GM21737 (cell line): ENCODE data around the gene GPR78.
"Not testable (repeated sequence)": the region's sequence is repeated elsewhere in the genome, so short reads cannot be mapped to it uniquely, and the experiment has no call there.

Experiments used
- ATAC-seq: cut with Tn5 transposase; IDR thresholded peaks from one replicate; pipeline ENCODE4 v1.9.1; 2021; ENCODE audit warnings: mild to moderate bottlenecking, moderate library complexity; ENCODE audit not compliant: unreplicated experiment

Gene GPR78

DNA sequence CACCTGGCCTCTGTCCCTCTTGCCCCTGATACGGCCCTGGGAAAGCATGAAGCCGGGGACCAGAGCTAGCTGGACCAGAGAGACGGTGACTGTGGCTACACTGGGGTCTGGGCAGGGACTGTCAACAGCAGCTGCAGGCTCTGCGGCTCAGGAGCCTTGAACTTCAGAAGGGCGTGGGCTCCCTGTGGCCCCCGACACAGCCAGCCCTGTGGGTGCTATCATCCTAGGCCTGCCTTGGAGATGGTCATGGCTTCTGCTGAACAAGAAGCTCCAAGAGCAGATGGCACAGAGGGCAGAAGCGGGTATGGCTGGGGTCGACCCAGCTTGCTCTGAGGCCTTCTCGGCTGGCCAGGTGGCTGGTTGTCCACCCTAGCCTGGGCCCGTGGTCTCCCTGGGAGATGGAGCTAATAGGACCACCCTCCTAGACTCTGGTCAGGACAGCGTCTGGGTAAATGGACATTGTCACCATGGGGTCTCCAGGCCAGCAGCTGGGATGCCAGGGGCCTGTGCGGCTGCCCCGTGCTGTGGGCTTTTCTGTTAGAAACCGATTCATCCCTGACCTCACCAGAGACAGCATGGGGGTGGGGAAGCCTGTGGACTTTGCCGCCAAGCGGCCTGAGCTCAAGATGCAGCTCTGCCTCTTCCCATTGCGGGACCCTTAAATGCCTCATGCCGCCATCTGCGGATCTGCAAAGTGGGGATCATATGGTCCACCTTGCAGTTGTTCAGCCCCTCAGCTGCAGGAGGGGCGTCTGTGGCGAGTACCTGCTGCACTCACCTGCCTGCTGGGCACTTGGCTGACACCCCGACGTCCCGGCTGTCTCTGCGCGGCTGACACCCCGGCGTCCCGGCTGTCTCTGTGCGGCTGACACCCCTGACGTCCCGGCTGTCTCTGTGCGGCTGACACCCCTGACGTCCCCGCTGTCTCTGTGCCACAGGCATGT is 33.5 kb downstream of the GPR78 start:
- ATAC-seq = no peak

GRCh38 chr4:8614365-8615193 is 34.4 kb downstream of the GPR78 start:
- ATAC-seq = no peak

DNA sequence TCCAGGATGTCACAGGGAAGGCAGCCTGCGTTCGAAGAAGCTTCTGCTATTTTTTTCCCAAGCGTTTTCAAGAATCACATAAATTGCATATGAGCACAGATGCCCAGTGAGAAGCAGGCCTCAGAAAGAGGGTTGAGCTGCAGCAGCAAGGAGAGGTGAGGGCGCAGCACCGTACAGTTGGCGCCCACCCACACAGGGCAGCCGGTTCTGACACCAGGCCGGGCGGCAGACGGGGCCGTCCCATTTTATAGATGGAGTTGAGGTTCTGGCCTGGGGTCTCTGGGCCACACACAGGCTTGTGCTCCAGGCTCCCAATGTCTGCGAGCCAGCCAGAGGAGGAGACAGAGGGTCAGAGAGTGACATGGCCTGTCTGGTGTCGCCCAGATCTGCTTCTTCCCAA is 35.2 kb downstream of the GPR78 start:
- no peak for ATAC-seq

- no peak for ATAC-seq
Observed at GRCh38 chr4:8615921-8616787, 36.0 kb downstream of the GPR78 start.

DNA sequence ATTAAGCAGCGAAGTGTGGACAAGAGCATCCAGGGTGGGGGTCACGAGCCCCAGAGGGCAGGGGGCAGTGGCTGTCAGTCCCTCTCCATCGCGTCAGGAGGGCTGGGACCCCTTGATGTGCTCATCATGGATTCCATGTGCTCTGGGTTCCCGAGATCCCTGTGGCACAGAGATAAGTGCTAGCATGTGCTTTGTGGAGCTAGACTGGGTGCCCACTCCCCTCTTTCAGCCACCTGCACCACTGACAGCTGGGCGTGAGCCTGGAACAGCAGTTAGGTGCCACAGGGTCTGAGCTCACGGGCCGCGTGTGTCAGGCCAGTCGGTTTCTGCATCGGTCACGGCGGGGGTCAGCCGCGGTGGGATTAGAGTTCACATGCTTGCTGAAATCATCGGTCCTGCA is 36.6 kb downstream of the GPR78 start:
- no peak for ATAC-seq

DNA sequence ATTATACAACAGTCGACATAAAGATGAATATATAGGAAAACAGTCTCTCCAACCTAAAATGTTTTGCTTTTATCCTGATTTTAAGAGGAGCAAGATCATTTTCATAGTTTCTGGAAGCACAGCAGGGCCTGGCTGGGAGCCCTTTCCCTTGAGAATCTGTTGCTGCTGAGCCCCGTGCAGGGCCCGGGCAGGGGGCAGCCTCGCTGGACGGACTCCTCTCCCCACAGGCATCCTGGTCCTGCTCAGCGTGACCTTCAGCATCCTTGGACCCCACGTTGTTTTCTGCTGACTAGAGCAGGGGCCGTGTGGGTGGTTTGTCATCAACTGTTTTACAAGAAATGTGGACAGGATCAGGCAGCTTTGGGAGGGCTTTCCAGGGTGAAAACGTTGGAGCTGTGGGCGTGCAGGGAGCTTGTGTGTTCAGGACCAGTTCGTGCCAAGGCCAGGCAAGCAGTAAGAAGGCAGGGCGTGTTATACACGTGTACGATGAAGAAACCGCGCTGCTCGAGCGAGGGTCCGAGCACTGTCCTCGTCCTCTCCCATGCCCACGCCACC is 37.4 kb downstream of the GPR78 start:
- ATAC-seq = no peak

GRCh38 chr4:8618421-8618820 is 38.2 kb downstream of the GPR78 start:
- ATAC-seq = no peak

GRCh38 chr4:8618961-8619720 is 38.9 kb downstream of the GPR78 start:
- no peak for ATAC-seq

DNA sequence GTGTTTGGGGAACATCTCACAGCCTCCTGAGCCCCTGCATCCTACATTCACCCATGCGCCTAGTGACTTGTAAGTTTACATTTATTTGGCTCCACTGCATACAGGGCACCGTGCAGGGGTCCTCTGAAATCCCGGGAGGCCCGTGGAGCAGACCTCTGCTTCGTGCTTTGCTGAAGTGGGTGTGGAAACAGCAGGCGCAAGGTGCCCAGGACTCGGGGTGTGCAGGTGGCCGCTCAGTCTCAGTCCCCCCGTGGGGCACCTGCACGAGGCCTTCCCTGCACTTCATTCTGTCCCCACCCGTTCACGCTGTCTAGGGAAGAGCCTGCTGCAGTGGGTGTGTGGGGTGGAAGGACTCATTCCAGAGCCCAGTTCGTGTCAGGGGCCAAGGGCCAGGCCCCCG is 40.9 kb downstream of the GPR78 start:
- not testable (repeated sequence) for ATAC-seq

DNA sequence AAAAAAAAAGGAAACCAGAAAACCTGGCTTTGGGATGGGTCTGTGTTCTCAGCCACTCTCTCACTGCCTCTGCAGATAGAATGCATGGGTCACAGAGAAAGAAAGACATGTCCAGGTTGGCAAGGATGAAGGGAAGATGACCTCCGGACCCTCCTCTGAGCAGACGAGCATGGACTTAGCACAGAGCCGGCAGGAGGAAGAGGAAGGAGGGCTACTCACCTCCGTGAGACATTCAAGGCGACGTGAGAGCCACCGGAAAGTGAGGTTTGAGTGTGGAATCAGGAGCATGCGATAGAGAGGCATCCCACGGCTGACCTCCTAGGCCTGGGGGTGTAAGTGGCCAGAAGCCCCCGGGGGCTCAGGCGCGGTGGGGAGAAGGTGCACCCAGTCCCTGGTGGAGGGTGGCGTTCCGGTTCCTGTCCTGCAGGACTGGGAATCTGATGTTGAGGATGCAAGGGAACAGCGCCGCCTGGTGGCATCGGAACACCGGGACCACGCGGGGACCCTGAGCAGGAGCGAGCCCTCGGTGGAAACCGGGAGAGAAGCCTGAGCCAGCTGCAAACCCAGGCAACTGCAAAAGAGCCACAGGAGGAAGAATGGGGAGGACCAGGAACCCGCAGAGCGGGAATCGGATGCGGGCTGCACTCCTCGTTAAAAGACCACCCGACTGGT is 44.5 kb downstream of the GPR78 start:
- ATAC-seq = not testable (repeated sequence)

DNA sequence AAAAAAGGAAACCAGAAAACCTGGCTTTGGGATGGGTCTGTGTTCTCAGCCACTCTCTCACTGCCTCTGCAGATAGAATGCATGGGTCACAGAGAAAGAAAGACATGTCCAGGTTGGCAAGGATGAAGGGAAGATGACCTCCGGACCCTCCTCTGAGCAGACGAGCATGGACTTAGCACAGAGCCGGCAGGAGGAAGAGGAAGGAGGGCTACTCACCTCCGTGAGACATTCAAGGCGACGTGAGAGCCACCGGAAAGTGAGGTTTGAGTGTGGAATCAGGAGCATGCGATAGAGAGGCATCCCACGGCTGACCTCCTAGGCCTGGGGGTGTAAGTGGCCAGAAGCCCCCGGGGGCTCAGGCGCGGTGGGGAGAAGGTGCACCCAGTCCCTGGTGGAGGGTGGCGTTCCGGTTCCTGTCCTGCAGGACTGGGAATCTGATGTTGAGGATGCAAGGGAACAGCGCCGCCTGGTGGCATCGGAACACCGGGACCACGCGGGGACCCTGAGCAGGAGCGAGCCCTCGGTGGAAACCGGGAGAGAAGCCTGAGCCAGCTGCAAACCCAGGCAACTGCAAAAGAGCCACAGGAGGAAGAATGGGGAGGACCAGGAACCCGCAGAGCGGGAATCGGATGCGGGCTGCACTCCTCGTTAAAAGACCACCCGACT is 50.2 kb downstream of the GPR78 start:
- not testable (repeated sequence) for ATAC-seq

DNA sequence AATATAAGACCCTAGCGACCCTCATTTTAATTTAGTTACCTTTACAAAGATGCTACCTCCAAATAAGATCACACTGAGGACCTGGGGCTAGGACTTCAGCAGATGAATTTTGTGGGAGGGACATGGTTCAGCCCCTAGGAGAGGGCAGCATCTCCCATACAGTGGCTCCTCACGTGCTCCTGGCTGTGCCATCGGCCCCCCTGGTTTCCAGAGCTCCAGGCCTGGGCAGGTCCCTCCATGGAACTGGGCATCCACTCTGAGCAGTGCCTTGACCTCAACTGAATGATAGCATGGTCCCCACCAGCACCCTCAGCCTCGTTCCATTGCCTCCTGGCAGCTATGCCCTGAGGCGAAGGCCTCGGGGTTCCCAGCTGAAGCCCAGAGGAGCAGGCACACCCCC is 51.7 kb downstream of the GPR78 start:
- not testable (repeated sequence) for ATAC-seq

DNA sequence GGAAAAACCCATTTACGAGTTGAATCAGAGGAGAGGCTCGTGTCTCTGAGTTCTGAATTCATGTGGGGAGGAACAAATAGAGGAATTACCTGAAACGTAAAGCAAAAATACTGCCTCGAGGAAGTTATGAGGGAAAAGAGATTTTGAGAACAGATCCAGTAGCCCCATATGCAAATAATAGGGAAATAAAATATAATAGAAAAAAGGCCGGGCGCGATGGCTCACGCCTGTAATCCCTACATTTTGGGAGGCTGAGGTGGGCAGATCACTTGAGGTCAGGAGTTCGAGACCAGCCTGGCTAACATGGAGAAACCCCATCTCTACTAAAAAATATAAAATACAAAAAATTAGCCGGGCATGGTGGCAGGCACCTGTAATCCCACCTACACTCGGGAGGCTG is 54.6 kb downstream of the GPR78 start:
- ATAC-seq = not testable (repeated sequence)

DNA sequence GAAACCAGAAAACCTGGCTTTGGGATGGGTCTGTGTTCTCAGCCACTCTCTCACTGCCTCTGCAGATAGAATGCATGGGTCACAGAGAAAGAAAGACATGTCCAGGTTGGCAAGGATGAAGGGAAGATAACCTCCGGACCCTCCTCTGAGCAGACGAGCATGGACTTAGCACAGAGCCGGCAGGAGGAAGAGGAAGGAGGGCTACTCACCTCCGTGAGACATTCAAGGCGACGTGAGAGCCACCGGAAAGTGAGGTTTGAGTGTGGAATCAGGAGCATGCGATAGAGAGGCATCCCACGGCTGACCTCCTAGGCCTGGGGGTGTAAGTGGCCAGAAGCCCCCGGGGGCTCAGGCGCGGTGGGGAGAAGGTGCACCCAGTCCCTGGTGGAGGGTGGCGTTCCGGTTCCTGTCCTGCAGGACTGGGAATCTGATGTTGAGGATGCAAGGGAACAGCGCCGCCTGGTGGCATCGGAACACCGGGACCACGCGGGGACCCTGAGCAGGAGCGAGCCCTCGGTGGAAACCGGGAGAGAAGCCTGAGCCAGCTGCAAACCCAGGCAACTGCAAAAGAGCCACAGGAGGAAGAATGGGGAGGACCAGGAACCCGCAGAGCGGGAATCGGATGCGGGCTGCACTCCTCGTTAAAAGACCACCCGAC is 55.8 kb downstream of the GPR78 start:
- ATAC-seq = not testable (repeated sequence)
